ENCODE measurements around the gene CLSTN2.

CLSTN2 gene

DNA sequence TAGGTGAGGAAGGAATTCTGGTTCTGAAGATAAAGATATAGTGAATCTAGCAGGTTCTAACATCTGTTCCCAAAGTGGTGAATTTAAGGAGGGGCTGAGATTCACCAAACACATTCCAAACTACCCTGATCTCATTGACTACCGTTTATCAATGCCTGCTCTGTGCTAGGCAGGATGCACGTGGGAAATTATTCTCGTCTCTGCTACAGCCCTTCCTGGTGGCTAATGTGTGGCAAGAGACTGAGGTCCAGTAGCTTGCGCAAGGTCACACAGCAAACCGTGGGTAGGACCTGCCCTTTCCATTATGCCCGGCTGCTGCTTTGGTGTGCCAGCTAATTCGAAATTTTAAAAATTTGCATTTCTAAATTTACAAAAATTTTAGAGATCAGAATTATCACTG lies 533.4 kb downstream of the CLSTN2 start:
- no peak for DNase-seq

DNA sequence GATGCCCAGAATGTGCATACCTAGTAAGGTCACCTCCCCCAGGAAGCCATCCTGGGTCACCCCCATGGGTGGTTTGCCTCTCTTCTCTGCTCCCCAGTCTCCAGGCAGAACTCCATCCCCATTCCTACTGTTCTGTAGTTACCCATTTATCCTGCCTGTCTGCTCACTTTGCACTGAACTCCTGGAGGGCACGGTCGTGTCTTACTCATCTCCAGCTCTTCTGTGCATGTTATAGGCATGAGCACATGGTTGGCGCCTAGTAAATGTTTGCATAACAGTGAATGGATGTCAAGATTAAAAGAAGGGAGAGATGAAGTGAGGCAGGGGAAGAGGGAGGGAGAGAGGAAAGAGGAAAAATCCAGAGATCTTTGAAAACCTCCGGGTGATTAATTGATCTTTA lies 534.5 kb downstream of the CLSTN2 start:
- no peak for DNase-seq

DNA sequence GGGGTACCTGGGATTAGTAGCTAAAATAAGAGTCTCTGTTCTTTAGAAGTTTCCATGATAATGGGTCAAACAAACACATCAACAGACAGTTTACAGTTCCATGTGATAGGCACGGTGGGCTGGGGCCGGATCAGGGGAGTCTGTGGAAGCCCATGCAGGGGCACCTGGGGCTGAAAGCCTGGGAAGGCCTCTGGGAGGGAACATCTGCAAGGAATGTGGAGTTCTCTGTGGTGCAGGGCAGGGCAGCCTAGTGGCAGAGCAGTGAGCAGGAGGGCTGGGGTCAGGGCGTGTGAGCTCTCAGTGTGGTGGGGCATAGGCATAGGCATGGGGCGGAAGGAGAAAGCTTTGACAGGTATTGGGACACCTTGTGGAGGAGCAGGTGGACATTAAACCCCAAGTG lies 535.2 kb downstream of the CLSTN2 start:
- DNase-seq, result no peak

DNA sequence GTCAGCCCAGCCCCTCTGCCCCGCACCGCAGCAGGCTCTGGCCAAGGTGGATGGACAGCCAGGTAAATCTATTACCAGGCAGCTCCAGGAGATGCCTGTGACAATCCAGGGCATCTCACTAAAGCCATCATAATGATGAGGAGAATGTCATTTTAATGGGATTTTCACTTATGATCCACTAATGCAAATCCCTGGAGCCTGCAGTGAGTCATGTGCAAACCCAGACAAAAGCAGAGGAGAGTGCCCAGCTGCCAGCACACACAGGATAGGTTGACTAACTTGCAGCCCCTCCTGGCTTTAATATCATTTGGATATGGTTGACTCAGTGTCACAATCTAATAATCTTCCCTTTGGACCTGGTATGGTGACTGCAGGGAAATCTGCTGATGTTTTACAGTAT lies 536.0 kb downstream of the CLSTN2 start:
- no peak for DNase-seq

DNA sequence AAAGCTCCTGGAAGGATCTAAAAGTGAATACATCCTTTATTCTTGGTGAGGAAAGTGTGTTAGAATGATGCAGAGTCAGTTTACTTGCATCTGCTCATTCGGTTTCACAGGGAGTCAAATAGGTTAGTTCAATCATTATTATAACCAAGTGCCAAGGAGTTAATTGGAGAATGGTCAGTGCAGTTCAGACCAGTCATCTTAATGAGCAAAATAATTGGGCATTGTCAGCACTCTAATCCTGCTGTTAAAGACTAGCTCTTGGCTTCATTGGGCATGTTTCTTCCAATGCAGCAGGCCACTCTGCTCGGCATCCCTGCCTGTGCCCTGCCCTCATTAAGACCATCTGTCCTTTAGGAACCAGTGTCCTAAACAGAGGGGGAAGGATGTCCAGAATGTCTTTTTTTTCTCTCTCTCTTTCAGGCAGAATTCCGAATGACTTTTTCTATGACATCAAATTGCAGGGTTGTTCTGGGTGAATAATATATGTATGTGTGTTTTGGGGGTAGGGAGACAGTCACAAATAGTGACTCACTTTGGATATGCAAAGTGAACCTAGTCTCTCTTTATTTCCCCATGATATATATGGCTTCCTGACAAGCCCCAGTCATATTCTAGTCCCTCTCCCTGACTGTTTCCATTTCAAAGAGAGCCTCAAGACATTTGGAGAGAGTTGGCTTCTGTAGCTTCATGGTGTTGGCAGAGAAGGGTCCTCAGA lies 537.5 kb downstream of the CLSTN2 start:
- DNase-seq, result no peak

DNA sequence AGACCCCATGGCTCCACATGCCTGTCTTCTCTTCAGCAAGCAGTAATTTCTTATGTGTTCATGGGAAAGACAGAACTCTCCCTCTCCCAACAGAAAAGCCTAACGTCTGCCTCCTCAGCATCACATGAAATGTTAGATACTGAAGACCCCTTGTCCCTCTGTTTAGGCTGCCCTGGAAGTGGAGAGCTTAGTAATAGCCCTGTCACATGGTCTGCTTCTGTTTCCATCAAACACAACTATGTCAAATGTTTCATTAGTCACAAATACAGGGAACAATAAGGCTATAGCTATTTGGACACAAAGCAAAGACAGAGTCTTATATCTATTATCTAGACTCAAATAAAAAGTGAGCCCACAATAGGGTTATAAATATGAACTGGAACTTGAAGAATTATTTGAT lies 552.6 kb downstream of the CLSTN2 start:
- DNase-seq, result no peak

DNA sequence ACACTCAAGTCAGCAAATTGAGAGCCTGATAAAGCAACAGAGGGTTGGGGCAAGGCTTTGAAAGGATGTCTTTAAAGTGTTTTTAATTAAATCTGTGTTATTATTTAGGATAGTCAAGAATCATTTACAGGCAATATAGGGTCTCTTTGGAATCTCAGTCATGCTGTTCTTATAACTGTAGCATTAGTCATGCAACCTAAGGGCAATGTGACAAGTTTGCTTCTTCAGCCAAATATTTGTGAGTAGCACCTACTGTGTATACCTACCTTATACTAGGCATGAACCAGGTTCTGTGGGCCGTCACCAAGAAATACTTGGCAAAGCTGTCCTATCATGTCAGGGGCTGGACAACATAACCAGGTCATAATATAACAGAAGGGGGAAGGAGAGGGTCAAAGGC lies 558.3 kb downstream of the CLSTN2 start:
- DNase-seq, result no peak

GRCh38 chr3:140494970-140495369 lies 560.0 kb downstream of the CLSTN2 start:
- no peak for DNase-seq

GRCh38 chr3:140497331-140497730 lies 562.3 kb downstream of the CLSTN2 start:
- no peak for DNase-seq

DNA sequence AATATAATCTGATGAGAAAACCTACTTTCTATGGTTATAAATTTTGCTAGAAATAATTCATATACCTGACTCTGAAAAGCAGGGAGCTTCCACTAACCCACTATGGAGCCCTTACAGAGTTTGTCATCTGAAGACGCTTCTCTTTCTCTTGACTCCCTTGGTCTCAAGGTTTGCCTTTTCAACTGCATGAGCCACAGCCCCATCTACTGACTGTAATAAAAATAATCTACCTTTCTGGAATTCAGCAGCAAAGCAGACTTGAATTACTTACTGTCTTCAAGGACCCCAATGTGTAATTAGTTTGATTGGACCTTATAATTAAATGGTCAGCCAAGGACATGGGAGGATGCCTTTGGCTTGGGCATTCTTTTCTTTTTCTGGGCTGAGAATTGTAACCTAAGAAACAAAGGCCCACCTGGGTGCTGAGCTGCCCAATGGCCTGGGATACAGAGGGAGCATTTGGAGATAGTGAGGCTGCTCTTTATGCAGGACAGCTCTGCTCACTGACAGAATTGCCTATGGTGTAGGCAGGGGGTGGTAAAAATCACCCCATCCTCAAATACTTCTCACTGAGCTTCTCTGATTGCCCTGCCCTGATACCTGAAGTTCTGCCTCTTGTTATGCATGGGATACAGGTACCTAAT lies 564.3 kb downstream of the CLSTN2 start:
- DNase-seq, result no peak

GRCh38 chr3:140500473-140500872 lies 565.5 kb downstream of the CLSTN2 start:
- no peak for DNase-seq

DNA sequence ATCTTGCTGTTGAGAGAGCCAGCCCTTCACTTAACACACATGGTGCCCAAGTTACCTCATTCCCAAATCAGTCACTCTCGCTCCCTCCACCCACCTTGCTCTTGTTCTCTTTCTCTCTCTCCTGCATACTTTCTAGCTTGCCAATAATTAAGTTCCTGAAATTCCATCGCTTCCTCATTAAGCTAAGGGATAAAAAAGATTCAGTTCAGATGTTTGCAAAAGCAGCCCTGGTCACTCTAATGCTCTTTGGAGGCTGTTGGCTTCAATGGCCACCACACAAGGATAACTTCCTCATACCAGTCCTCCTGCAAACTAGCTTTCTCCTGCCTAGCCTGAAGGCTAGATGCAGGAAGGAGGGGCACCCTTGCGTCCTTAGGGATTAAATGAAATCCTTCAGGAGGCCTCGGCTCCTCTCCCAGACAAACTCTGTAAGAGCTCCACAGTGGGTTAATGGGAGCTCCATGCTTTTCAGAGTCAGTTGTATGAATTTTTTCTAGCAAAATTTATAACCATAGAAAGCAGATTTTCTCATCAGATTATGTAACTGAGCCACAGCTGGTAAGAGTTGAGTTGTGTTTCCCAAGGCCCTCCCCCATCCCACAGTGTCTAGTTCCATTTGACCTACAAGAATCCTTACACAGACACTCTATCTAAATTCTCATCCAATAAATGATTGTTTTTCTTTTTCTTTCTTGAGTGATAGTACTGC lies 566.2 kb downstream of the CLSTN2 start:
- no peak for DNase-seq

GRCh38 chr3:140501770-140502364 lies 566.9 kb downstream of the CLSTN2 start:
- no peak for DNase-seq

- no peak for DNase-seq
Observed at GRCh38 chr3:140505213-140505612, 570.2 kb downstream of the CLSTN2 start.

DNA sequence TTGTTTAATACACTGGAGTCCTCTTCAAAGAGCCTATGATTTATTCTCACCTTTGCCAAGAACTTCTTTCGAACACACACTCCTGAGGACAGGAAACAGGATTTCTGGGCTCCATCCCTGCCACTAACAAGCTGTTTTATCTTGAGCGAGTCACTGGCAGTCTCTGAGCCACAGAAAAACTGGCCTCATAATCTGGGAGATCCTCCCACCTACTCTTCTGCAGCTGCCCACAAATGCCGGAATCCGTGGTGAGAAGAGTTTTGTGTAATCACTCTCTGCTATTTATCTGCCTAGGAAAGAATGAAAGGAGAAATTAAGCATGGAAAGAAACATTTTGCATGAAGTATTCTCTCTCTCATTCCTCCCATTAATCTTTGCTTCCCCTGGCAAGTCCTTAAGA lies 570.9 kb downstream of the CLSTN2 start:
- DNase-seq, result no peak

DNA sequence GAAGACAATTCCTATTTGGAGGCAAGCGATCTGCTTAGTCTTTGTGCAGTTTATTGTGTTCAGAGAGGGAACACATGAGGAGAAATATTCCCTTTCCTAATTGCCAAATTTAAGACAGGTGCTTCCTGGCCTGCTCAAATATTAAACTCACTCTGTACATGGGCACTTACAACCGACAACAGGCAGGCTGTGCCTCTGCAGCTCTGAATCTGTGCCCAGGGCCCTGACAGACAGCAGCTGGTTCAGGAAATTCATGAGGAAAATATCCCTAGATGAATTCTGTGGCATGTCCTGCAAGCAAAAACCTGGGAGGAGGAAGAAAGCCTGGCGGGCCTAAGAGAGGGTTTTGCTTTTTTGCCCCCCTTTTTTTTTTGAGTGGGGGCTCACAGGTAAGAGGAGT lies 573.6 kb downstream of the CLSTN2 start:
- DNase-seq, result no peak

- DNase-seq, result no peak
Observed at GRCh38 chr3:140509534-140509933, 574.5 kb downstream of the CLSTN2 start.

DNA sequence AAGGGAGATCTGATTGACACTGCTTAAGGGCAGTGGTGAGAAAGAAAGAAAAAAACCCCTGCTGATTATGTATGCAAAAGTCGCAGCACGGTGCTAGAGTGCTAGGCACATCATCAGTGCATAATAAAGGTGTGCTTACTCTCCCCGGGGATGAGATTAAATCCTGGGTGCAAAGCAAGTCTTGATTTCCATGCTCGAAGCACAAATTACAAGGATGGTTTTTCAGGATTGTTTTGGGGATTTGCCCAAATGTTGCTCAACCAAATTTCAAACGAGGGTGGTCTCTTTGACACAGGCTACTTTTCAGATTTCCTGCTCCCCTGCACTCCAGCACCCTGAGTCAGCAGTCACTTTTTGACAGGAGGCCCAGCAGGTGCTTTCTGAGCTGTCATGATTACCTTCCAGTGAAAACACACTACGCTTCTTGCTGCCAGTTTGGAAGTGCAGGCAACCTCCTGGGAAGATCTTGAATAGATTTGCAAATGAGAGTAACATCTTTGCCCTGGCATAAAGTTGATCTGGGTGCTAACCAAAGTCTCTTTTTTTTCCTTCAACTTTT lies 575.4 kb downstream of the CLSTN2 start:
- DNase-seq, result no peak

- no peak for DNase-seq
Observed at GRCh38 chr3:140521751-140522445, 586.9 kb downstream of the CLSTN2 start.

- DNase-seq, result no peak
Observed at GRCh38 chr3:140522653-140523380, 587.8 kb downstream of the CLSTN2 start.

GRCh38 chr3:140523600-140523999 lies 588.6 kb downstream of the CLSTN2 start:
- no peak for DNase-seq

- DNase-seq, result no peak
Observed at GRCh38 chr3:140527156-140527555, 592.2 kb downstream of the CLSTN2 start.
